ENCODE results near the gene BPTF.
"Not testable (repeated sequence)": the region's sequence is repeated elsewhere in the genome, so short reads cannot be mapped to it uniquely, and the experiment has no call there.

The BPTF gene

DNA sequence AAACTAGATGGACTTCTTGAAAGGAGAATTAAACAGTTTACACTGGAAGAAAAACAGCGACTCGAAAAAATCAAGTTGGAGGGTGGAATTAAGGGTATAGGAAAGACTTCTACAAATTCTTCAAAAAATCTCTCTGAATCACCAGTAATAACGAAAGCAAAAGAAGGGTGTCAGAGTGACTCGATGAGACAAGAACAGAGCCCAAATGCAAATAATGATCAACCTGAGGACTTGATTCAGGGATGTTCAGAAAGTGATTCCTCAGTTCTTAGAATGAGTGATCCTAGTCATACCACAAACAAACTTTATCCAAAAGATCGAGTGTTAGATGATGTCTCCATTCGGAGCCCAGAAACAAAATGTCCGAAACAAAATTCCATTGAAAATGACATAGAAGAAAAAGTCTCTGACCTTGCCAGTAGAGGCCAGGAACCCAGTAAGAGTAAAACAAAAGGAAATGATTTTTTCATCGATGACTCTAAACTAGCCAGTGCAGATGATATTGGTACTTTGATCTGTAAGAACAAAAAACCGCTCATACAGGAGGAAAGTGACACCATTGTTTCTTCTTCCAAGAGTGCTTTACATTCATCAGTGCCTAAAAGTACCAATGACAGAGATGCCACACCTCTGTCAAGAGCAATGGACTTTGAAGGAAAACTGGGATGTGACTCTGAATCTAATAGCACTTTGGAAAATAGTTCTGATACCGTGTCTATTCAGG is 85.9 kb downstream of the BPTF start:
- H3K9me3 ChIP-seq (ENCODE audit: severe bottlenecking): no peaks in the 10 kb centered on the region
- no peaks in the 10 kb centered on the region for H3K4me1 ChIP-seq (ENCODE audit: insufficient read depth, poor library complexity, severe bottlenecking)
- ATAC-seq (ENCODE audit: low read depth): no peak
- DNase-seq (ENCODE audit: low spot score): no peak
- no peak overlapping the region for H3K4me3 ChIP-seq (ENCODE audit: severe bottlenecking)
- no peak overlapping the region for H3K27ac ChIP-seq (ENCODE audit: poor library complexity, severe bottlenecking)
- H3K27me3 ChIP-seq (ENCODE audit: insufficient read depth, poor library complexity, severe bottlenecking): no peaks in the 10 kb centered on the region
- H3K36me3 ChIP-seq (ENCODE audit: low read depth): peaks cover 79% of the 10 kb centered on the region
- TF ChIP-seq, protein P1, sequence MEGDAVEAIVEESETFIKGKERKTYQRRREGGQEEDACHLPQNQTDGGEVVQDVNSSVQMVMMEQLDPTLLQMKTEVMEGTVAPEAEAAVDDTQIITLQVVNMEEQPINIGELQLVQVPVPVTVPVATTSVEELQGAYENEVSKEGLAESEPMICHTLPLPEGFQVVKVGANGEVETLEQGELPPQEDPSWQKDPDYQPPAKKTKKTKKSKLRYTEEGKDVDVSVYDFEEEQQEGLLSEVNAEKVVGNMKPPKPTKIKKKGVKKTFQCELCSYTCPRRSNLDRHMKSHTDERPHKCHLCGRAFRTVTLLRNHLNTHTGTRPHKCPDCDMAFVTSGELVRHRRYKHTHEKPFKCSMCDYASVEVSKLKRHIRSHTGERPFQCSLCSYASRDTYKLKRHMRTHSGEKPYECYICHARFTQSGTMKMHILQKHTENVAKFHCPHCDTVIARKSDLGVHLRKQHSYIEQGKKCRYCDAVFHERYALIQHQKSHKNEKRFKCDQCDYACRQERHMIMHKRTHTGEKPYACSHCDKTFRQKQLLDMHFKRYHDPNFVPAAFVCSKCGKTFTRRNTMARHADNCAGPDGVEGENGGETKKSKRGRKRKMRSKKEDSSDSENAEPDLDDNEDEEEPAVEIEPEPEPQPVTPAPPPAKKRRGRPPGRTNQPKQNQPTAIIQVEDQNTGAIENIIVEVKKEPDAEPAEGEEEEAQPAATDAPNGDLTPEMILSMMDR (IDR thresholded peaks at IDR 0.05; ENCODE audit: poor library complexity, severe bottlenecking): no peak

DNA sequence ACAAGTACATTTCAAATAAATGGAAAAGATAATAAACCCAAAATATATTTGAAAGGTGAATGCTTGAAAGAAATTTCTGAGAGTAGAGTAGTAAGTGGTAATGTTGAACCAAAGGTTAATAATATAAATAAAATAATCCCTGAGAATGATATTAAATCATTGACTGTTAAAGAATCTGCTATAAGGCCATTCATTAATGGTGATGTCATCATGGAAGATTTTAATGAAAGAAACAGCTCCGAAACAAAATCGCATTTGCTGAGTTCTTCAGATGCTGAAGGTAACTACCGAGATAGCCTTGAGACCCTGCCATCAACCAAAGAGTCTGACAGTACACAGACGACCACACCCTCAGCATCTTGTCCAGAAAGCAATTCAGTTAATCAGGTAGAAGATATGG is 86.8 kb downstream of the BPTF start:
- no peaks in the 10 kb centered on the region for H3K27me3 ChIP-seq (ENCODE audit: insufficient read depth, poor library complexity, severe bottlenecking)
- ATAC-seq (ENCODE audit: low read depth) (no peak), DNase-seq (ENCODE audit: low spot score) (no peak)
- H3K36me3 ChIP-seq (ENCODE audit: low read depth): peaks cover 74% of the 10 kb centered on the region
- no peaks in the 10 kb centered on the region for H3K4me1 ChIP-seq (ENCODE audit: insufficient read depth, poor library complexity, severe bottlenecking)
- H3K4me3 ChIP-seq (ENCODE audit: severe bottlenecking): no peak overlapping the region
- no peak overlapping the region for H3K27ac ChIP-seq (ENCODE audit: poor library complexity, severe bottlenecking)
- TF ChIP-seq, protein P1 (IDR thresholded peaks at IDR 0.05; ENCODE audit: poor library complexity, severe bottlenecking): no peak
- H3K9me3 ChIP-seq (ENCODE audit: severe bottlenecking): no peaks in the 10 kb centered on the region

DNA sequence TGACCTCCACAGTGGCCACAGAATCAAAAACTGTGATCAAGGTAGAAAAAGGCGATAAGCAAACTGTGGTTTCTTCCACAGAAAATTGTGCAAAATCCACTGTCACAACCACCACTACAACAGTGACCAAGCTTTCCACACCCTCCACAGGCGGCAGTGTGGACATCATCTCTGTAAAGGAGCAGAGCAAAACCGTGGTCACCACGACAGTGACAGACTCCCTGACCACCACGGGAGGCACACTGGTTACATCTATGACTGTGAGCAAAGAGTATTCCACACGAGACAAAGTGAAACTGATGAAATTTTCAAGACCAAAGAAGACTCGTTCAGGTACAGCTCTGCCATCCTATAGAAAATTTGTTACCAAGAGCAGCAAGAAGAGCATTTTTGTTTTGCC is 87.4 kb downstream of the BPTF start:
- Histone ChIP-seq H3K36me3 (ENCODE audit: low read depth) (peaks cover 76% of the 10 kb centered on the region), H3K27ac (ENCODE audit: poor library complexity, severe bottlenecking) (no peak overlapping the region), H3K4me3 (ENCODE audit: severe bottlenecking) (no peak overlapping the region), H3K27me3 (ENCODE audit: insufficient read depth, poor library complexity, severe bottlenecking) (no peaks in the 10 kb centered on the region), H3K9me3 (ENCODE audit: severe bottlenecking) (no peaks in the 10 kb centered on the region), H3K4me1 (ENCODE audit: insufficient read depth, poor library complexity, severe bottlenecking) (no peaks in the 10 kb centered on the region)
- no peak for ATAC-seq (ENCODE audit: low read depth)
- TF ChIP-seq, protein P1 (IDR thresholded peaks at IDR 0.05; ENCODE audit: poor library complexity, severe bottlenecking): no peak
- no peak for DNase-seq (ENCODE audit: low spot score)

DNA sequence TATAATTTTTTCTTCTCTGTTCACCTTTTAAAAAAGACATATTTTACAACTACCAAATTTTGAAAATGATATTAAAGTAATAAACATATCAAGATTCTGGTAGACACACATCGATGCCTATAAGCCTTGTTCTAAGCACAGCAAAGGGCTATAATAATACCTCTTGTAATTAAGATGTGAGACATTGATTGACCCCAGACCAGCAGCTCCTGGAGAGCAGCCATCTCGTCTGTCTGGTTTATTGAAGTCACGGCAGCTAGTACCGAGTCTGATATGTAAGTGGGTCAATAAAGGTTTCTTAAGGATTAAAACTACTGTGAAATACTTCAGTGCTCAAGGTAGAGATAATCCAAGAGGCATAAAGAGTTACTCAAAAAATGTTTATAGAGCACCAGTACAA is 94.9 kb downstream of the BPTF start:
- DNase-seq (ENCODE audit: low spot score) (no peak), ATAC-seq (ENCODE audit: low read depth) (no peak)
- Histone ChIP-seq H3K4me3 (ENCODE audit: severe bottlenecking) (no peak overlapping the region), H3K27me3 (ENCODE audit: insufficient read depth, poor library complexity, severe bottlenecking) (no peaks in the 10 kb centered on the region), H3K36me3 (ENCODE audit: low read depth) (peaks cover 79% of the 10 kb centered on the region), H3K4me1 (ENCODE audit: insufficient read depth, poor library complexity, severe bottlenecking) (no peaks in the 10 kb centered on the region), H3K27ac (ENCODE audit: poor library complexity, severe bottlenecking) (no peak overlapping the region), H3K9me3 (ENCODE audit: severe bottlenecking) (no peaks in the 10 kb centered on the region)
- TF ChIP-seq, protein P1 (IDR thresholded peaks at IDR 0.05; ENCODE audit: poor library complexity, severe bottlenecking): no peak

DNA sequence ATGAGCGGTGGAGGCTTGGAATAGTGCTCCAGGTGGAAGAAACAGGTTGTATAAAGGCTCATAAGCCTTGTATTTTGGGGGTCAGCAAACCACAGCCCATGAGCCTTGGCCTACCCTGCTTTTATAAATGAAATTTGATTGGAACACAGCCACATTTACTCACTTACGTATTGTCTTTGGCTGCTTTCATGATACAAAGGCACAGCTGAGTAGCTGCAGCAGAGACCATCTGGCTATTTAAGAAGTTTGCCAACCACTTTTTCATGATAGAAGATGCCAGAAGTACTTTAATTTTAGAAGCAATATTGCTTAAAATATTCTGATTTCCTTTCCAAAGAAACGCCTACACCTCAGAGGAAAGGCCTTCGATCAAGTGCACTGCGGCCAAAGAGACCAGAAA is 97.2 kb downstream of the BPTF start:
- Histone ChIP-seq H3K4me3 (ENCODE audit: severe bottlenecking) (no peak overlapping the region), H3K9me3 (ENCODE audit: severe bottlenecking) (no peaks in the 10 kb centered on the region), H3K27me3 (ENCODE audit: insufficient read depth, poor library complexity, severe bottlenecking) (no peaks in the 10 kb centered on the region), H3K36me3 (ENCODE audit: low read depth) (peaks cover 86% of the 10 kb centered on the region), H3K4me1 (ENCODE audit: insufficient read depth, poor library complexity, severe bottlenecking) (no peaks in the 10 kb centered on the region), H3K27ac (ENCODE audit: poor library complexity, severe bottlenecking) (no peak overlapping the region)
- ATAC-seq (ENCODE audit: low read depth): no peak
- DNase-seq (ENCODE audit: low spot score): no peak
- TF ChIP-seq, protein P1 (IDR thresholded peaks at IDR 0.05; ENCODE audit: poor library complexity, severe bottlenecking): no peak

DNA sequence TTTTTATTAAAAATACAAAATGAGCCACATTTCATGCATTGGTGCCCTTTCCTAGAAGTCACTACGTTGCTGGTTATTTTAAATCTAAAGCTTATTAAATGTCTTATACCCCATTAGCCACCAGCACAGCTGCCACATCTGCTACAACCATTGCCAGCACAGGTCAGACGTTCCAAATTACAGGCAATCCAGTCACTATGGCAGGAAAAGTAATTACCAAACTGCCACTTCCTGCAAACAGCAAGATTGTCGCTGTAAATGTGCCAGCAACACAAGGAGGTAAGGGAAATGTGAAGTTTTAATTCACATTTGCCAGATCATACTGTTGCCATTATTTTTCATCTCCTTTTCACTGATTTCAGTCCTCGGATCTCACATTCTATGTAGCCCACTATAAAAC is 103.5 kb downstream of the BPTF start:
- H3K36me3 ChIP-seq (ENCODE audit: low read depth): peaks cover 96% of the 10 kb centered on the region
- not testable (repeated sequence) for H3K27ac ChIP-seq (ENCODE audit: poor library complexity, severe bottlenecking); H3K27me3 ChIP-seq (ENCODE audit: insufficient read depth, poor library complexity, severe bottlenecking); DNase-seq (ENCODE audit: low spot score); H3K4me3 ChIP-seq (ENCODE audit: severe bottlenecking); H3K9me3 ChIP-seq (ENCODE audit: severe bottlenecking); ATAC-seq (ENCODE audit: low read depth); H3K4me1 ChIP-seq (ENCODE audit: insufficient read depth, poor library complexity, severe bottlenecking)

Measured in RWPE2 (cell line).